Bladder microvascular endothelial cell (primary cell): ENCODE results near the gene SPATA16. TPM values are rescaled to one million over a fixed set of nuclear protein-coding genes. Genes with fewer than 3 reads are reported as not detected.

Source experiments
- total RNA-seq: library from RNA; depleted of rRNA; stranded (reverse); fragments of >200 nt; gene quantifications from 2 replicates; pipeline ENCODE4 v1.2.3, GENCODE V29; 2014

The SPATA16 gene
- total RNA-seq, result not detected in 2 replicates

GRCh38 chr3:173140986-173141385 is at the start of gene SPATA16:
Gene SPATA16, minus strand, starts transcription at chr3:173141235. Its CDS starts 23,504 bp downstream, at chr3:173117731.

